Activated naive CD8-positive, alpha-beta T cell treated with anti-CD3 and anti-CD28 coated beads for 36 hours (primary cell): Measurements from ENCODE around the gene LIAS. TPM values are rescaled to one million over a fixed set of nuclear protein-coding genes. Genes with fewer than 3 reads are reported as not detected.

Source experiments
- DNase-seq: peaks from one replicate; pipeline ENCODE4 v3.0.0; 2021
- H3K27ac Mint-ChIP-seq: one replicate; pipeline ENCODE4 v1.8.0; 2022; ENCODE audit warnings: mild to moderate bottlenecking, moderate library complexity, mixed read lengths
- H3K27me3 Mint-ChIP-seq: one replicate; pipeline ENCODE4 v1.8.0; 2022; ENCODE audit warnings: mild to moderate bottlenecking, mixed read lengths
- H3K36me3 Mint-ChIP-seq: one replicate; pipeline ENCODE4 v1.8.0; 2021; ENCODE audit warnings: mild to moderate bottlenecking, mixed read lengths
- H3K4me1 Mint-ChIP-seq: one replicate; pipeline ENCODE4 v1.8.0; 2021; ENCODE audit warnings: mixed read lengths
- H3K4me3 Mint-ChIP-seq: one replicate; pipeline ENCODE4 v1.8.0; 2022; ENCODE audit warnings: mild to moderate bottlenecking, moderate library complexity, mixed read lengths
- H3K9me3 Mint-ChIP-seq: one replicate; pipeline ENCODE4 v1.8.0; 2022; ENCODE audit warnings: mixed read lengths
- total RNA-seq, 2 experiments: library from RNA; stranded (reverse); gene quantifications; one replicate each; pipeline ENCODE4 v1.2.3, GENCODE V29; 2021

Gene LIAS
- total RNA-seq, 2 experiments from 2014 or later = 44.1 to 46.3 TPM

DNA sequence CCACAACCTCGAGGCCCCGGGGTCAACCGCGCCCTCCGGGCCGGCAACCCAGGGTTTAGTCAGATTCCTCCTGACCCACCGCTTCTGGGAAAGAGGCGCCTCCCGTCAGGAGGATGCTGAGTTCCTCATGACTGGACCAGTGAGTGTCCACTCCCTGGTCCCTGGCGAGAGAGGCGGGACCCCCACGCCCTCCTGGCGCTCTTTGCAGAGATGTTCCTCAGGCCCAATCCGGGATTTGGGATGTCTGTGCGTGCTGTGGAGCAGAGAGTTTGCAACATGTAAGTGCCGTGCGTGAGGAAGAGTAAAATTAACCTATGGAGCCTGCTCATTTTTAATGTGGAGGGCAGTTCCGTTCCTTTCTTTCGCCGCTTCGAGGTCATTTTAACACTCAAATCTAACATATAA, 69.2 kb downstream of the LIAS start:
- peaks cover 29% of the 10 kb centered on the region for H3K36me3 Mint-ChIP-seq
- H3K4me1 Mint-ChIP-seq = peaks cover 19% of the 10 kb centered on the region
- DNase-seq = no peak
- H3K27me3 Mint-ChIP-seq = no peaks in the 10 kb centered on the region
- H3K9me3 Mint-ChIP-seq = peaks cover 29% of the 10 kb centered on the region
- H3K27ac Mint-ChIP-seq = peak overlapping the region; percentile 69
- H3K4me3 Mint-ChIP-seq = peak overlapping the region; percentile 96

Other genes starting within 250 kb of the LIAS start
- gene RFC1, start 92.7 kb upstream of the LIAS start, total RNA-seq = 100 to 1,000 TPM; 117 to 128 TPM
- not detected for gene KLB, start 52.1 kb upstream of the LIAS start, total RNA-seq
- gene RPL9, start 134 bp upstream of the LIAS start, total RNA-seq = 1,000 to 10,000 TPM; 1,739 to 1,814 TPM
- 10 to 100 TPM; 29.7 to 34.8 TPM for gene UGDH, start 68.4 kb downstream of the LIAS start, total RNA-seq
- gene SMIM14, start 179.8 kb downstream of the LIAS start, total RNA-seq = under 1 TPM; 0.36 to 0.62 TPM
- 100 to 1,000 TPM in 1 of 2 experiments, 10 to 100 TPM in 1; 92.7 to 102 TPM for gene UBE2K, start 239.1 kb downstream of the LIAS start, total RNA-seq